HG03460 (cell line): Measurements from ENCODE around the gene ANKH.

Experiments used
- ATAC-seq: cut with Tn5 transposase; IDR thresholded peaks from one replicate; pipeline ENCODE4 v1.9.1; 2021; ENCODE audit not compliant: unreplicated experiment

The ANKH gene

DNA sequence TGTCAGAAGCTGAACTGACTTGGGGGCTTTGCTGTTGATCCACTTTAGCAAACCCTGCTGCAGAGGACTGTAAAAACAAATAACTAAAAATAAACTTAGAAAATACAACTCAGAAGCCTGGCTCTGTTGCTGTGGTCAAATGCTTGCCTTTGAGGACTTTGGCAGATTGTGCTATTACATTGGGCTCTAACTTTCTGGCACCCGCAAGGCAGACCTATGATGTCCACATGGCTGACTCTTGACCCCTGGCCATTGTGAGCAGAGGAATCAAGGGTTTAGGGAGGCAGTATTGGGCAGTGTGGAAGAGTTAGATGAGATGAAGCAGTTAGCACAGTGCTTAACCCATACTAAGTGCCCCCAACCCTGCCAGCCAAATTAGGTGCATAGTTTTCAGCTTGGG is 173.1 kb downstream of the ANKH start:
- no peak for ATAC-seq

DNA sequence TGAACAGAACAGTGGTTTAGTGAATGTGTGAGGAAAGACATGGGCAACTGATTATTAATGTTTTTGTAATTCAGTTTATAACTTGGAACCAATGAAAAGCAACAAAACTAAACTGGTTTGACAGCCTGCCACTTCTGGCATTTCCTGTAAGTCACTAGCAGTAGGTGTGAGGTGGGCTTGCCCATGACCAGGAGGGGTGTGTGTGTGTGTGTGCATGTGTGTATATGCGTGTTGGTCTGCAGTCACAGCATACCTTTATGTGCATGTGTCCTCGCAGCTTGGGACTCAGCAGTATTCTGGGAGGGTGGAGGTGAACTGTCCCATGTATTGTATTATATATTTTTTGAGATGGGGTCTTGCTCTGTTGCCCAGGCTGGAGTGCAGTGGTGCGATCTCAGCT is 174.7 kb downstream of the ANKH start:
- no peak for ATAC-seq

DNA sequence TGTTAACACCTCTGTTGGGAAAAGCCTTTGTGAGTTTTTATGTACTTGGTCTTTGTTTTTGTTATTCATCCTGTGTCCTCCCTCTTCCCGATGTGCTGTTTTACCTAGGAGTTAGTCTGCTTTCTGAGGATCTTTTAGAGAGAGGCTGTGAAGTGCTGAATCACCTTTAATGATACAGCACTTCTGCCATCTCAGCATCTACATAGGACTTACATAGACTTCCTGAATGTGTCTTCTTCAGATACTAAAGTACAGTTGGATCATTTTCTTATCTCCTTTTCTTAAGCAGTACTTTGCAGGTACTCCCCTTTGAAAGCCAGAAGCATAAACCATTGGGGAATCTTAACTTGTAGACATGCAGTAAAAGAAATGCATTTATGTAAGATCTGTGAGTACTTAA is 175.5 kb downstream of the ANKH start:
- no peak for ATAC-seq

DNA sequence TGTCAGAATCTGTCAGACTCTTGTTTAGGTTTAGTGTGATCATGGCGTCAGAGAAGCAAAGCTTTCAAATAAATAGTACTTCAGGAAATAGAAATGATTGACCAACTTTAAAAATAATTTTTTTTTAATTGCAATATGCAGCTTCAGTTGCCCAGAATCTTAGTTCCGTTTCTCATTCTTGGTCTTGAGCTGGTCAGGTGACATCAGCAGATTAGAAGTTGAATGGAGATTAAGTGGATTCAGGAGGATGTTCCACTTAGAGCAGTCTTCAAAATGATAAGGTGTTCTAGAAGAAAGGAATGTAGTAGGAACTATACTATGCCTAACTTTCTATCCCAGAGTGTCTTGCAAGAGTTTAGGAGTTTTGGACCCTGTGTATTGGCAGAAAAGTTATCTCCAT is 176.4 kb downstream of the ANKH start:
- no peak for ATAC-seq

DNA sequence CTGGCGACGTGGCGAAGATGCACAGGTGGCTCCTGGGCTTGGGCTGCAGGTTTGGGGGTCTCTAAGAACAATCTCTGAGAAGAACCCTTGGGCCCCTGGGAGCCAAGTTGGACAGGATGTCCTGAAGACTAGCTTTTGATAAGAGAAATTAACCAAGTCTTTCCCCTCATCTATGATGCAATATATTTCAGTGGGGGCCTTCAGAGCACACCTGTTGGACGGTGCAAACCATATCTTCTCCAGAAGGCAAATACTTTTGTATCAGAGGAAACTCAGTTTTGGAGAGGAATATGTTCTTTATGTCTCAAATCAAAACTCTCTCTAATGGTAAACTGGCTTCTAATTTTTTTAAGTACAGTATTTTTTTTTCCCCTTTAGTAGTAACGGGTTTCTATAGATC is 178.5 kb downstream of the ANKH start:
- ATAC-seq, result no peak

DNA sequence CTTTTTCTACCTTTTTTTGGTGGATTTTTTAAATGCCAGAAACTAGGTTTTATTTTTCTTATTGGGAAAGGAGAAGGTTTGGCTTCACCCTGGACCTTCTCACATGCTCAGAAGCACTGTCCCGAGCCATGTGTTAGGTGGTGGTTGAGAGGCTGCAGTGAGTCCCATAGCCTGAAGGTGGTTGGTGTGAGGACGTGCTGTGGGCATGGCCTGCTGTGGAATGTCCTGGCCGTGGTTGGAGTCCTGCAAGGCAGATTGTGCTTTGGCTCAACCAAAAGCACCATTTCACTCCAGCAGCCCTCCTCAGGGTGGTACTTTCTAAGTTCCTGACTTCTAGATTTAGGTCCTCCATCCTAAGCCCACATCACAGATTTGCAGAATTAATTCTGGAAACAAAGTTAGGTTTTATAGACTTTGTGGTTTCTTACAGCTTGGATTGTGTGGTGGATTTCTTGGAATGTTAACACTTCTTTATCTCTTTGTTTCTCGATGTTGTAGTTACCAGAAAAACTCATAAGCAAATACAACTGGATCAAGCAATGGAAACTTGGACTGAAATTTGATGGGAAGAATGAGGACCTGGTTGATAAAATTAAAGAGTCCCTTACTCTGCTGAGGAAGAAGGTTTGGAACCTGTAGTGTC is 184.4 kb downstream of the ANKH start:
- ATAC-seq, result no peak

DNA sequence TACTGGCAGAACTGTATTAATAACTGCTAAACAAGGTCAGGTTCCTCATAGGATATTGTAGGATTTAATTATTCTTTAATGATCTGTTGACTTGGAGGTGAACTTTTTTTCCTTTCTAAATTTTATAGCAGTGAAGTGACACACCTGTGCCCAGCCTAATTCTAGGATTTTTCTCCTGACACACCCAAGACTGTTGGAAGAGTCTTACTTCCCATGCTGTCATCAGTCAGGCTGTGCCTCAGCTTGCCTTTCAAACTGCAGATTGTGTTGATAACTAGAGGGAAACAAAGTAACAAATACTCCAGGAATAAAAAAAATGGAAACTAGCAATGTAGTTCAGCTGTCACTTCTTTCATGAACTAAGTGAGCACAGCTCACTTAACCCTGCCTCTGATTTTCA is 185.1 kb downstream of the ANKH start:
- ATAC-seq, result no peak

DNA sequence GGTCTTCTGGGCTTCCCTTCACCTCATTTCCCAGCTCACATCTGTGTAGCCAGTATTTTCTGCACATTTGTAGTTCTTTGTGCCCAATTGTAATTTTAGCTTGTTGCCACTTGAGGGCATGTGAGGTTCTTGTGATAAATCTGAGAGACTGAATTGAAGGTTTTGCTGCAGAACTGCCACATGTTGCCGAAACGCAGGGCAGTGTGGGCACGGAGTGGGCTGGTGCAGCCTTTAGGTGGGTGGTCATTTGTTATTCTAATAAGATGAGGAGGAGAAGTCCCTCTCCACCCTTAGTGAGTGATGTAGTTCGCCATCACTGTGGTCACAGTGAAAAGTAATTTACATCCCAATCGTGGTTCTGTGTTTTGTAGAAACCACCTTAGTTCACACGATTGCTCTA is 185.8 kb downstream of the ANKH start:
- peak; percentile 96 for ATAC-seq

DNA sequence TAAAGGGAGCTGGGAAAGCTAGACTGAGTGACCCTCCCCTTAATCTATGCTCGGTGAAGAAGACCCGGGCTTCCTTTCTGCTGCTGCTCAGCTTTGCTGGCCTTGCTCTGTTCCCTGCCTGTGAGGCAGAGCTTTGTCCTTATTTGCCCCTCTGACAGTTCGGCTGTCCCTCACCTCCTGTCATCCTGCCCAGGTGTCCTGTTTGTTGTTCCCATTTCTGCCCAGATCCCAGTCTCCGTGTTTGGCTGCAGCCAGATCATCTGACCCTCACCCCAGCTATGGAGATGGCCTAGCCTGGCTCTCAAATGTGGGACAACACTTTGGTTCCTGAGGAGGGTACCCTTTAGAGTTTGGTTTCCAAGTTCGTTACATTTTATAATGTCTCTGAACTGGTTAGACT is 186.8 kb downstream of the ANKH start:
- no peak for ATAC-seq

DNA sequence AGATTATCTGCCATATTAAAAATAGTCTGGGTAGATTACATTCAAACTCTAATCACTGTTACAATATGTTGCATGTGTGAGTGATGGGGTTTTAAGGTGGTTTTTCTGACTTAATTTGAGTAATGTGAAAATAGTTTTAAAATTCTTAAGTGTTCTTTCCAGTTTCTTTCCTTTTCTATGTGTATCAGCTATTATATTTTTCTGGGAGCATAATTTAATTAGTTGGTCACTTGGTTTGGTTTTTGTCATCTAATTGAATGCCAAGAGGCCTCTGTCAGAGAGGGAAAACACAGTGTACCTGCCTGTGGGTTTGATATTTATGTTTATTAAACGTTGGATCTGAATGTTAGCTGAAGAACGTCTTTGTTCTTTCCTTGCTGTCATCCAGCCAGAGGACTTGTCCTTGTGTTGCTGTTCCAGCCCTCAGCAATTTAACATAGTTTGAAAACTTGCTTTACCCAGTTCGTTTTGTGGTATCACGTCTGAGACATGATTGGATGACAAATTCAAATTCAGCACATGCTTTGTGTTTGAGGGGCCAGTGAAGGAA is 187.6 kb downstream of the ANKH start:
- no peak for ATAC-seq

DNA sequence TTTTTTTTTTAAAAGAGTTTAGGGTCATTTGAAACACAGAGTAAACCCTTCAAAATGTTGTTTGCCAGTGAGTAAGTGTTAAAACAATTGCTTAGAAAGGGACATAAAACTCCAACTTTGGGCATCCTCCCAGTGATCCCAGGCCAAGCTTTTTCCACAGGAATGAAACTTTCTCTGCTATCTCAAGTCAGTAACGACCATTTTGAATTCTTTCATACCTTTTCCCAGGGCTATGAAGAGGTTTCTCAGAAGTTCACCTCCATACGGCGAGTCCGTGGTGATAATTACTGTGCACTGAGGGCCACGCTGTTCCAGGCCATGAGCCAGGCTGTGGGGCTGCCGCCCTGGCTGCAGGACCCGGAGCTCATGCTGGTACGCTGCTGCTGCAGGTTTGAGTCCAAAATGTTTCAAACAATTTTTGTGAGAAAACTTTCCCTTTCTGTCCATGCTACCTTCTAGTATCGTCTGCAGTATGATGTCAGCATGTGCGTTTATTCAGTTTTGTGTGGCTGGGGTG is 190.3 kb downstream of the ANKH start:
- ATAC-seq, result no peak

DNA sequence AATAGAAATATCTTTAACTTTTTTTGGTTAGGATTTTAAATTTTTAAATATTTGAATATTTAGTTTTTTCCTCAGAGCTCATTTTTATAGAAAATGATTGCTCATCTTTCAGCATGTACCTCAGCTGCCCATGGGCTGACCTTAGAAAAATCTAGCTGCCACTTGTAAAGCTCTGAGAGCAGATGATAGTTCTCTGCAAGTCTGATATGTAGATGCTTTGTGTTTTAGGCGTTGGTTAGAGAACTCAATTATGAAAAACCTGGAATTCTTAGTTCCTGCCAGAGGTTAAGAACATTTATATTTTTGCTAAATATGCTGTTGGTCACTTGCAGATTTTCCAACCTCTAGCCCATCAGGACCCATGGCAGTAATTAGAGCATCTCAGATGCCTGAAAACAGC is 192.0 kb downstream of the ANKH start:
- ATAC-seq, result no peak

DNA sequence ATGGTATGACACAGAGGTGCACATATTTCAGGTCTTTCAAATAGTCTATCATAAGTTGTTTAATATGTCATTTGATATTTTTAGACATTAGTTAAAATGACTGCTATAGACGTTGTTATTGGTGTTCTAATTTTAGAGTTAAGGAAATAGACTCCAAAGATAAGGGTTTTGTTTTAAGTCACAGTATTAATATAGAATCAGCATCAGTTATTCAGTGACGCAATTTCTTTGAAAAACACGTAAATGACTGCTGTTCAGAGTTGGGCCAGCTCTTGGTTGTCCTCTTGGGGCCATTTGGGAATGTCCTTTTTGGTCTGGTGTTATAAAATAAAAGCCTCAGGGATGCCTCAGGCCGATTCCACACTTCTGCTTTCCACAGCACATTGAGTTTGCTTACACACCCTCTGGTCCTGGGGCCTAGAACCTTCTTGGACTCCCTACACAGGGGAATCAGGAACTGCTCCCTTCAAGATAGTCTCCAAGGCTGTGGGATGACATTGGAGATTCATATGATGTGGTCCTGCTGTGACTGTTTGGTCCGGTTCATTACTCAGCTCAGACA is 192.7 kb downstream of the ANKH start:
- no peak for ATAC-seq

DNA sequence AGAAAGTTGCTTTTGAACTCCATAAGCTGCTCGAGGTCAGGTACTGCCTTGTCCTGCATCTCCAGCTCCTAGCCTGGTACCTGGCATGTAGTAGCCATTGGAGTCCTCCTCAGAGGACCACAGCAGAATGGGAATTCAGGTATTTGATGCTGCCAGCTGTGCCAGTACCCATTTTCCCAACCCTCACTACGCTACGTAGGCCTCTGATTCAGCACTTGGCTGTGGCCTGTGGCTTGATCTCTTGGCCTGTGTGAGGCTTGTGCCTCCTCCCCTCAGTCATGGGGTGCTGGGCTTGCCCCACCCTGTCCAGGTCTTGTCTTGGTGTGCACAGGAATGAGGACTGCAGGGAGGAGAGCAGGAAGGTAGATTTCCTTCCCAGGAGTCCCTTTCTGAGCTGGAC is 195.3 kb downstream of the ANKH start:
- peak; percentile 50 for ATAC-seq

DNA sequence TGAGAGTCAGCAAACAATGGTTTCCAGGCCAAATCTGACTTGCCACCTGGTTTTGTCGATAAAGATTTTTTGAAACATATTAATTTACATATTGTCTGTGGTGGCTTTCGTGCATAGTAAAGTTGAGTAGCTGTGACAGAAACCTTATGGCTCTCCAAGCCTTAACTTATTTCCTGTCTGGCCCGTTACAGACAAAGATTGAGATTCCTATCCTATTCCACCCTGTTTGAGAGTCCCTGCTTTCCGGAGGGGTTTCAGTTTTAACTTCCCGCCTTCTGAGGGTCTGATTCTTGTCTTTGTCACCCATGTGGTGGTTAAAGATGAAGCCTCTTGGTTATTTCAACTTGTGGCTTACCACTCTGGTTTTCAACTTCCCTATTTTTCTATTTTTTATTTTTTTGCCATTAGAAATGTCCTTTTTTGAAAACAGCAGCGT is 195.7 kb downstream of the ANKH start:
- peak; percentile 48 for ATAC-seq

DNA sequence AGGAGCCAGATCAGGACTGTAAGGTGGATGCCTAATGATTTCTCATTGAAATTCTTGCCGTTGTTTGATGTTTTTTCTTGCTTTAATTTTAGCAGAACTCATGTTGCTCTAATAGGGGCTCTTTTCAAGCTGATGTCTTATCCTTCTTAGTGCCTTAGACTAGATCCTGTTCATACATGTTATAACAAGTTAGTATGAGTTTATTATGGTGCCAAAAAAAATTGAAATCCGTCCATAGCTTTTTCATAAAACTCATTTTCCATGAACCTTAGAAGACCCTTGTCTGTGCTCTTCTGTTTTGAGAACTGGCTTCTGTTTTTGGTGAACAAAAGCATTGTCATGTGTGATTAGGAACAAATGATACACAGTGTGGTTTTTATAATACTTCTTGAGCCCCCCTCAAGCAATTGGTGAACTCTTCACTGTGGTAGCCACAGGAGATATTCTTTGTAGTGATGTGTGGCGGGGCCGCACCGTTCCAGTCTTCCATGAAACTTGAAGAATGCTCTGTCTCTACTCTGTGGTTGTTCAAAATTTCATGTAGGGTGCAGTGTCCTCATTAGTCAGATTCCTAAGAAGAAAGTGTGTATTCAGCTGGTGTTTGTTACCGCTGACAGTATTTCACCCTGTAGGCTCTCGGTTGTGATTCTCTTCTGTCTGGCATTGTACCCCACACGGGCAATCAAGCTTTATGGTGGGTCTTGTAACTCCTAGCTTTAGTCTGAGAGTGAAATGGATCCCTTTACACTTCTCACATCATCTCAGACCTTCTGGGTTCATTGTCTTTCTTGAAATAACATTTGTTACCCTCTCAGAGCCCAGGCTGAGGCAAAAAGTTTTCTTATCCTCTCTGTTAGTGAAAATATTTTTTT is 196.4 kb downstream of the ANKH start:
- no peak for ATAC-seq

DNA sequence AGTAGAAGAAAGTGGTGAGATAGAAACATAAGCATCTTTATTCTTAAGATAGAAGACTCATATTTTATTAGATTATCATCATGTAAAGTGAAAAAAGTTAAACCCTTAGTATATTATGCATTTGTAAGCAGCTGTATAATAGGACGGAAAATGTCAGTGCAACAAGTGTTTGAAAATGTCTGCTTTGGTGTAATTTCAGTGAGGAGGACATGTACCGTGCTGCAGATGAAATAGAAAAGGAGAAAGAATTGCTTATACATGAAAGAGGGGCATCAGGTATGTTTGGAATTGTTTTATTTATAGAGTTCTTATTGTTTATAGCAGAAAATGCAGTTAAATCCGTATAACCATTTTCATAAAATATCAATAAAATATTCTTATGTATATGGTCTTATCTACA is 198.1 kb downstream of the ANKH start:
- ATAC-seq, result no peak

DNA sequence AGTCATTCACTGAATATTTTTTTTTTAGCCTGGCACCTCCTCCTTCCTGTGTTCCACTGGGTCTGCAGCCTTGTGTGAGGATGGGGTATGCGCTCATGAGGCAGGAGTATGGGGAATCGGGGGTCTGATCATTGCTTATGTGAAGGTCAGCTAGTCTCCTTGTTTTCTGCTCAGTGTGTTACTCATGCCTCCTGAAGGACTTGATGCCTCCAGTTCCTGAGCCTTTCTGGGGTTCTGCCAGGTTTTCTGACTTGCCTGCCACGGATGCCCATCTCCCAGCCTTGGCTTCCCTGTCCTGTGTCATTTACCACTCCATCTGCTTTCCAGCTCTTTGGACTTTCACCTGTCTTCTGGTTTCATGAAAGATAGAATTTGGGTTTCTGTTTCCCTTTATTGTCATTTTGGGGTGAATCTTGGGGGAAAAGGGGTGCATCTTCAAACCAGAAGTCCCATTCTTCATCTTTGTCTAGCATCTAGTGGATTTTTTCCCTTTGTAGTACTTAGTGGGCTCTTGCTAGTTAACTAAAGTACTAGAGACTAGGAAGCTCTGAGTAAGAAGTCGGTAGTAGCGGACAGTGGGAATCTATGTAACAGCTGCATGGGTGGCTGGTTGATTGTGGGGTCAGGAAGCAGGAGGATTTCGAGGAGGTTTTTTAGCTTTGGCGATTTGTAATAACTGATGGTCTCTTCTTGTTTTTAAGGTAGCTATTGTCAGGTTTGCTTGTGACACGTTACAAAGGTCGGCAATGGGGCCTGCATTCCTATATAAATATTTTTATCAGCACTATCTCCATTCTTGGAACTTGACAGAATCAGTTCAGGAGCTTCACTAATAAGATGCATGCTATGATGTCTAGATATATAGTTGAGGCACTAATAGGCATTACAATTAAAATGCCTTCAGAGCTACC is 198.8 kb downstream of the ANKH start:
- no peak for ATAC-seq

DNA sequence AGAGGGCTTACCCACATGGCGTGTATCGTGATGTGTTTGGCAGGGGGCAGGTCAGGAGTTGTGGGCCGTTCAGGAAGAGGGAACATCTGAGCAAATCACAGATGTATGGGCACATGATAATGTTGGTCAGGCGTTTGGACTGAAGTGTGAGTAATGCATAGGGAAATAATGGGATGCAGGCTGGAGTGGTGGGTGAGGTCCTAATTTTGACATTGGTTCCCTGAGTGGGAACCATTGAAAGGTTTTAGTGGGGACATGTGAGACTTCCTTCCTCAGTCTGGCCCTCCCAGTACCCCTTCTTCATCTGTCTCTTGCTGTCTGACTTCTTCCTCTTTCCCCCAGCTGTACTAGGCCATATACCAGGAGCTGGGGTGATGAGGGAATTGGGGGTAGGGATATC is 199.5 kb downstream of the ANKH start:
- no peak for ATAC-seq

DNA sequence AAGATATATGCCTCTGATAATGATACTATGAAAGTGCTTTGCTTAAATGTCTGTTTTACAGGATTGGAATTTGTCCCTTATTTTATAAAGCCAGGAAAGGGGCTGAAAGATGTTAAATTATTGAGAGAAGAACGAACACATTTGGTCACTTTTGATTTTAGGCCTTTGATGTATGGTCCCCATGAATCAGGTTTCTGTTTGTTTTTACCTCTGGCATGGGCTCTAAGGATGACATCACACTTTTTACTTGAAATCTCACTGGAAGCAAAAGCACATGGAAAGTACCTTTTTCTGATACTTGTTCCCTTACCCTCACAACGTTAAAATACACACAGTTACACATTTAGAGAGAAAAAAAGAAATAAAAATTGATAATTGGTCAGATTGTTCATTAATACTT is 200.2 kb downstream of the ANKH start:
- no peak for ATAC-seq

DNA sequence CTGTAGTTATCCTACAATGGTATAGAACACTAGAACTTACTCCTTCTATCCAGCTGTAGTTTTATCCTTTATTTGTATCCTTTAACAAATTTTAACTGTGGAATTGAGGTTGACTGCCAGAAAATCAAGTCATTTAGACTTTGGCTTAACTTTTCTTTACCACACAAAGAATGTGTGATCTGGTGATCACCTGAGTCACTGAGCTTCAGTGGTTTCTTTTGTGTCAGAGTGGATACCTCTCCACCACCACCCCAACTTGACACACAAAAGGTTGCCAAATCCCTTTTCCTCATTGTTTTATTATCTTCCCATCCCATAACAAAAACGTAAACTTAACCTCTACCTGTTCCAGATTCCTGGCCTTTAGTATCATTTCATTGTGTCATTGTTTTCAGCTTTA is 201.6 kb downstream of the ANKH start:
- ATAC-seq, result no peak
